Esophagus muscularis mucosa (tissue), 4 donors: ENCODE measurements around the gene MTCP1. TPM values are rescaled to one million over a fixed set of nuclear protein-coding genes. Genes with fewer than 3 reads are reported as not detected.

Source experiments
- DNase-seq: peaks from one replicate; pipeline ENCODE4 v3.0.0-alpha.2; 2017; ENCODE audit errors: extremely low spot score
- H3K27ac ChIP-seq, 4 donors: fragments of 200-600 bp; sonication (generic); replicated peaks in 1 of 4; 1 replicate in 3 of 4; 2 replicates in 1 of 4; pipeline ENCODE4 v1.5.1; 2016 to 2019; ENCODE audit warnings: mild to moderate bottlenecking in 1 of 4
- H3K27me3 ChIP-seq, 4 donors: fragments of 200-600 bp; sonication (generic); one replicate each; pipeline versions ENCODE4 v1.5.1 to v1.6.0; 2016 to 2019
- H3K36me3 ChIP-seq, 4 donors: fragments of 200-600 bp; sonication (generic); one replicate each; pipeline ENCODE4 v1.5.1; 2016 to 2019
- H3K4me1 ChIP-seq, 4 donors: fragments of 200-600 bp; sonication (generic); one replicate each; pipeline ENCODE4 v1.5.1; 2016 to 2019
- H3K4me3 ChIP-seq, 4 donors: fragments of 200-600 bp; sonication (generic); 1 replicate in 2 of 4; 2 replicates in 2 of 4; pipeline ENCODE4 v1.5.1; 2016 to 2019; ENCODE audit warnings: mild to moderate bottlenecking in 4 of 4, moderate library complexity in 1 of 4
- H3K9me3 ChIP-seq, 4 donors: fragments of 200-600 bp; sonication (generic); 1 replicate in 3 of 4; 2 replicates in 1 of 4; pipeline ENCODE4 v1.5.1; 2016 to 2019
- CTCF ChIP-seq, 3 experiments: fragments of 200-600 bp in 2 of 3; fragments of 450-650 bp in 1 of 3; sonication (generic) in 2 of 3; IDR thresholded peaks; one replicate each; pipeline ENCODE4 v1.5.1; 2017 to 2019; ENCODE audit warnings: antibody characterized with exemption in 3 of 3, mild to moderate bottlenecking in 2 of 3, moderate library complexity in 1 of 3
- EP300 ChIP-seq: sonication (generic); formaldehyde crosslinking; IDR thresholded peaks from one replicate; pipeline ENCODE4 v1.6.1; 2017; ENCODE audit warnings: antibody characterized with exemption
- POLR2A ChIP-seq: fragments of 450-650 bp; IDR thresholded peaks from one replicate; pipeline ENCODE4 v1.6.1; 2017; ENCODE audit warnings: antibody characterized with exemption, moderate library complexity, mild to moderate bottlenecking, low read depth
- POLR2AphosphoS5 ChIP-seq, 2 donors: sonication (generic); formaldehyde crosslinking; IDR thresholded peaks; one replicate each; pipeline ENCODE4 v1.6.1; 2017; ENCODE audit warnings: antibody characterized with exemption in 2 of 2
- whole genome bisulfite sequencing: methylation state at CpG from one replicate; pipeline ENCODE4 v1.1.5; 2018; 5-methylcytosine and 5-hydroxymethylcytosine counted together
- intact Hi-C: fragments of 100-400 bp; cut with DNase I; formaldehyde crosslinking; loops from one replicate; pipeline ENCODE4 v1.15.1; 2023
- total RNA-seq, 4 donors: library from RNA; depleted of rRNA; stranded (reverse); fragments of >200 nt; gene quantifications; one replicate each; pipeline versions ENCODE4 v1.1.0 to v1.2.1, GENCODE V29; 2016

The MTCP1 gene
- total RNA-seq, 4 donors from 2014 or later, result 2.5 to 4.4 (median 4.2) TPM

- Histone ChIP-seq H3K9me3 (no peaks in the 10 kb centered on the region), H3K36me3 (peaks cover 0 to 3% (median 0%) of the 10 kb centered on the region in 4 donors), H3K4me1 (peaks cover 6 to 57% (median 41%) of the 10 kb centered on the region in 4 donors), H3K27ac (peak overlapping the region in 2 of 4 donors; percentile 86 to 91), H3K4me3 (peak overlapping the region; percentile 61 to 70 (median 64)), H3K27me3 (no peaks in the 10 kb centered on the region)
- no peak for DNase-seq
- intact Hi-C loops, result no loop called here
- TF ChIP-seq POLR2A (no peak), POLR2AphosphoS5 (IDR thresholded peaks at IDR 0.05) (no peak), CTCF (IDR thresholded peaks at IDR 0.05) (no peak), EP300 (no peak)
- WGBS, result 73% methylated on average over 1 of the region's 1 CpG
Observed at GRCh38 chrX:155069414-155069813, 1.5 kb downstream of the MTCP1 start.

GRCh38 chrX:155068165-155068564, 2.8 kb downstream of the MTCP1 start:
- 71% methylated on average over 1 of the region's 1 CpG for WGBS
- Histone ChIP-seq H3K4me1 (peaks cover 6 to 55% (median 37%) of the 10 kb centered on the region in 4 donors), H3K9me3 (no peaks in the 10 kb centered on the region), H3K4me3 (no peak overlapping the region), H3K27ac (no peak overlapping the region), H3K36me3 (no peaks in the 10 kb centered on the region), H3K27me3 (no peaks in the 10 kb centered on the region)
- TF ChIP-seq POLR2A (no peak), CTCF (IDR thresholded peaks at IDR 0.05) (no peak), POLR2AphosphoS5 (IDR thresholded peaks at IDR 0.05) (peak in 1 of 2 donors; percentile 30), EP300 (no peak)
- intact Hi-C loops, result no loop called here
- DNase-seq, result no peak

GRCh38 chrX:155065035-155065734, 5.8 kb downstream of the MTCP1 start:
- H3K27ac ChIP-seq, result peak overlapping the region in 3 of 4 donors; percentile 15 to 50 (median 21)
- H3K4me1 ChIP-seq, result peaks cover 6 to 51% (median 26%) of the 10 kb centered on the region in 4 donors
- H3K27me3 ChIP-seq, result no peaks in the 10 kb centered on the region
- DNase-seq, result no peak
- peaks cover 0 to 8% (median 4%) of the 10 kb centered on the region in 4 donors for H3K36me3 ChIP-seq
- peak in 1 of 2 donors; percentile 39 for TF ChIP-seq POLR2AphosphoS5 (IDR thresholded peaks at IDR 0.05)
- TF ChIP-seq CTCF (IDR thresholded peaks at IDR 0.05), result no peak
- intact Hi-C loops, result no loop called here
- WGBS, result 73% methylated on average over 8 of the region's 8 CpGs
- H3K4me3 ChIP-seq, result no peak overlapping the region
- no peaks in the 10 kb centered on the region for H3K9me3 ChIP-seq

- H3K27me3 ChIP-seq, result no peaks in the 10 kb centered on the region
- no peaks in the 10 kb centered on the region for H3K9me3 ChIP-seq
- peak overlapping the region in 2 of 4 donors; percentile 11 to 36 for H3K27ac ChIP-seq
- WGBS, result 71% methylated on average over 4 of the region's 4 CpGs
- peaks cover 4 to 33% (median 21%) of the 10 kb centered on the region in 4 donors for H3K4me1 ChIP-seq
- peaks cover 0 to 13% (median 4%) of the 10 kb centered on the region in 4 donors for H3K36me3 ChIP-seq
- no peak overlapping the region for H3K4me3 ChIP-seq
- no peak for DNase-seq
- TF ChIP-seq POLR2AphosphoS5 (IDR thresholded peaks at IDR 0.05) (no peak), POLR2A (no peak), CTCF (IDR thresholded peaks at IDR 0.05) (no peak), EP300 (no peak)
- intact Hi-C loops, result no loop called here
Observed at GRCh38 chrX:155061760-155062159, 9.2 kb downstream of the MTCP1 start.
